ENCODE results near the gene XPR1. TPM values are rescaled to one million over a fixed set of nuclear protein-coding genes. Genes with fewer than 3 reads are reported as not detected.
A peak's percentile ranks its signal among the peaks of the same experiment; 100 is the strongest.

XPR1 gene
- total and polyA plus RNA-seq, 10 of the 15 experiments (the other 5 are each of a cell fraction or from before 2014, with no cell fraction given) = 1.1 to 33.9 (median 11.3) TPM

GRCh38 chr1:180881806-180882509 is 250.1 kb downstream of the XPR1 start (continued):
- TF ChIP-seq IRF5 (IDR thresholded peaks at IDR 0.05; ENCODE audit: borderline replicate concordance) (no peak), ATF7 (IDR thresholded peaks at IDR 0.05; ENCODE audit: low read depth) (peak; percentile 93), KDM1A (IDR thresholded peaks at IDR 0.05; ENCODE audit: borderline replicate concordance) (no peak), CTCF (IDR thresholded peaks at IDR 0.05 in 2 of 3, conservative IDR thresholded peaks at IDR 0.05 in 1 of 3; ENCODE audit: control insufficient read depth in 2 of 3, extremely low read depth in 1 of 3, insufficient read depth in 1 of 3, low read depth in 3 of 3, low read length in 3 of 3) (peak; percentile 38 to 66 (median 49); a peak in 5 of 6 replicates), ZNF217 (IDR thresholded peaks at IDR 0.05) (no peak)

- Histone ChIP-seq H3K4me2 (ENCODE audit: control insufficient read depth, insufficient read depth) (no peak overlapping the region), H2AFZ (ENCODE audit: control insufficient read depth, low read depth, low read length) (no peak overlapping the region), H3K9ac (ENCODE audit: control insufficient read depth, insufficient read depth, low read length) (no peak overlapping the region), H3K27ac (ENCODE audit: control insufficient read depth, insufficient read depth) (no peak overlapping the region), H4K20me1 (ENCODE audit: control insufficient read depth, insufficient read depth) (no peaks in the 10 kb centered on the region), H3K4me3 (no peak overlapping the region), H3K27me3 (replicated peaks in 1 of 2; ENCODE audit: control insufficient read depth in 2 of 2, insufficient read depth in 2 of 2, low read length in 1 of 2) (no peaks in the 10 kb centered on the region), H3K36me3 (ENCODE audit: control insufficient read depth in 2 of 2, insufficient read depth in 2 of 2, low read length in 1 of 2) (no peaks in the 10 kb centered on the region), H3K4me1 (ENCODE audit: control insufficient read depth, insufficient read depth, low read length) (peaks cover 8% of the 10 kb centered on the region), H3K79me2 (ENCODE audit: control insufficient read depth, insufficient read depth, low read length) (no peaks in the 10 kb centered on the region), H3K9me3 (replicated peaks; ENCODE audit: control insufficient read depth, insufficient read depth, low read length) (no peaks in the 10 kb centered on the region)
- no peak for TF ChIP-seq ZNF687 (IDR thresholded peaks at IDR 0.05)
- TF ChIP-seq KDM1A (IDR thresholded peaks at IDR 0.05; ENCODE audit: borderline replicate concordance) = no peak
- no peak for TF ChIP-seq CREM (IDR thresholded peaks at IDR 0.05; ENCODE audit: low read depth)
- FAIRE-seq = no peak
- in situ Hi-C loops (cut with MboI) (loop anchor here (5.0 kb wide), 2 partner anchors 258 to 283 kb away; no protein-coding TSS in a partner anchor), intact Hi-C loops (cut with micrococcal nuclease; ENCODE audit: unreplicated experiment) (loop anchor here (5.0 to 10.0 kb wide), 2 partner anchors 203 to 540 kb away; partner anchors contain the start of gene IER5)
- ChIA-PET SMC1A (ENCODE audit: uncharacterized antibody, unreplicated experiment) (interaction anchor here (0.8 to 9.3 kb wide), 13 partner anchors 22 to 370 kb away, joined by 3 to 304 read pairs (median 5); partner anchors contain the start of gene KIAA1614), CTCF (interaction anchor here (1.0 to 12.7 kb wide), 7 partner anchors 32 to 1052 kb away, joined by 3 to 344 read pairs (median 5); partner anchors contain the start of gene KIAA1614), POLR2A (interaction anchor here (0.5 kb wide), 1 partner anchor 242 kb away, joined by 4 read pairs; no protein-coding TSS in a partner anchor), RAD21 (ENCODE audit: unreplicated experiment) (interaction anchor here (0.6 to 8.9 kb wide), 5 partner anchors 24 to 601 kb away, joined by 3 to 215 read pairs (median 4); partner anchors contain the start of gene KIAA1614)
- no peak for ATAC-seq
- no peak for DNase-seq (ENCODE audit: low read depth, low spot score)
- no TSS peak for BruUV-seq (replicated peaks)
- WGBS (ENCODE audit: insufficient coverage, insufficient replicate concordance, low lambda C conversion rate, missing lambda C conversion rate) = 89% methylated on average over 3 of the region's 3 CpGs
Observed at GRCh38 chr1:180884588-180885300, 252.9 kb downstream of the XPR1 start.
